Smooth muscle cell (in vitro differentiated cells): ENCODE measurements around the gene PHACTR1. TPM values are rescaled to one million over a fixed set of nuclear protein-coding genes. Genes with fewer than 3 reads are reported as not detected.

ENCODE experiments used
- DNase-seq: peaks from one replicate; lab custom pipeline; 2025; ENCODE audit not compliant: unreplicated experiment; lab: John Stamatoyannopoulos, UW
- H2AFZ ChIP-seq: fragments of 200-600 bp; sonication (generic); 2 replicates; pipeline ENCODE4 v1.6.0; 2016; ENCODE audit warnings: antibody characterized with exemption, low read depth, mild to moderate bottlenecking
- H3F3A ChIP-seq: fragments of 200-600 bp; sonication (generic); 2 replicates; pipeline ENCODE4 v1.6.0; 2017; ENCODE audit warnings: antibody characterized with exemption, low read depth
- H3K27ac ChIP-seq: fragments of 200-600 bp; sonication (generic); 2 replicates; pipeline ENCODE4 v1.5.1; 2016; ENCODE audit warnings: low read depth, mild to moderate bottlenecking
- H3K27me3 ChIP-seq: fragments of 200-600 bp; sonication (generic); 2 replicates; pipeline ENCODE4 v1.6.1; 2016; ENCODE audit warnings: low read depth, mild to moderate bottlenecking
- H3K36me3 ChIP-seq: fragments of 200-600 bp; sonication (generic); 2 replicates; pipeline ENCODE4 v1.5.1; 2016; ENCODE audit warnings: low read depth
- H3K4me1 ChIP-seq: fragments of 200-600 bp; sonication (generic); 2 replicates; pipeline ENCODE4 v1.5.1; 2016; ENCODE audit warnings: low read depth
- H3K4me2 ChIP-seq: fragments of 200-600 bp; sonication (generic); 2 replicates; pipeline ENCODE4 v1.6.0; 2016; ENCODE audit warnings: mild to moderate bottlenecking
- H3K4me3 ChIP-seq: fragments of 200-600 bp; sonication (generic); 2 replicates; pipeline ENCODE4 v1.5.1; 2016; ENCODE audit warnings: mild to moderate bottlenecking
- H3K79me2 ChIP-seq: fragments of 200-600 bp; sonication (generic); 2 replicates; pipeline ENCODE4 v1.6.0; 2016; ENCODE audit warnings: low read depth, mild to moderate bottlenecking
- H3K9ac ChIP-seq: fragments of 200-600 bp; sonication (generic); 2 replicates; pipeline ENCODE4 v1.6.0; 2016; ENCODE audit warnings: low read depth
- H3K9me3 ChIP-seq: fragments of 200-600 bp; sonication (generic); replicated peaks from 2 replicates; pipeline ENCODE4 v1.5.1; 2016; ENCODE audit warnings: low read depth
- H4K20me1 ChIP-seq: fragments of 200-600 bp; sonication (generic); 2 replicates; pipeline ENCODE4 v1.6.0; 2016; ENCODE audit warnings: low read depth
- CTCF ChIP-seq: fragments of 200-600 bp; sonication (generic); IDR thresholded peaks from 2 replicates; pipeline ENCODE4 v1.5.1; 2017; ENCODE audit warnings: borderline replicate concordance, mild to moderate bottlenecking, antibody characterized with exemption; ENCODE audit not compliant: insufficient read depth, poor library complexity, severe bottlenecking
- WGBS: methylation state at CpG from one replicate; pipeline ENCODE4 v1.1.7; 2016; ENCODE audit warnings: low lambda C conversion rate; 5-methylcytosine and 5-hydroxymethylcytosine counted together
- polyA plus RNA-seq: library from polyadenylated mRNA; unstranded; fragments of >200 nt; fragmentation: Nextera tagmentation; extraction: Ambion mirVana; gene quantifications from 2 replicates; pipeline ENCODE4 v1.2.1, GENCODE V29; 2016
- total RNA-seq: library from RNA; depleted of rRNA; stranded (reverse); fragments of >200 nt; gene quantifications from 2 replicates; pipeline ENCODE4 v1.2.3, GENCODE V29; 2014

PHACTR1 gene
- total and polyA plus RNA-seq, 2 experiments from 2014 or later: 0.09 to 0.67 TPM

- H3K4me2 ChIP-seq: no peak overlapping the region
- no peaks in the 10 kb centered on the region for H3K9me3 ChIP-seq
- H3K27me3 ChIP-seq: peaks cover 19% of the 10 kb centered on the region
- no peak overlapping the region for H2AFZ ChIP-seq
- 82% methylated on average over 6 of the region's 6 CpGs for WGBS
- no peak for TF ChIP-seq CTCF
- H3K27ac ChIP-seq: no peak overlapping the region
- H3K4me1 ChIP-seq: no peaks in the 10 kb centered on the region
- H3K36me3 ChIP-seq: no peaks in the 10 kb centered on the region
- H3K79me2 ChIP-seq: no peaks in the 10 kb centered on the region
- H3K9ac ChIP-seq: no peak overlapping the region
- no peak overlapping the region for H3K4me3 ChIP-seq
- no peak for DNase-seq
- no peaks in the 10 kb centered on the region for H3F3A ChIP-seq
- H4K20me1 ChIP-seq: no peaks in the 10 kb centered on the region
Observed at GRCh38 chr6:12913201-12913600, 196.6 kb downstream of the PHACTR1 start.

- peaks cover 14% of the 10 kb centered on the region for H3K27me3 ChIP-seq
- 90% methylated on average over 5 of the region's 5 CpGs for WGBS
- no peak for TF ChIP-seq CTCF
Observed at GRCh38 chr6:12916006-12916405, 199.4 kb downstream of the PHACTR1 start.

GRCh38 chr6:12916420-12917136 is 200.0 kb downstream of the PHACTR1 start:
- Histone ChIP-seq H3K79me2 (no peaks in the 10 kb centered on the region), H3K4me3 (no peak overlapping the region), H3F3A (no peaks in the 10 kb centered on the region), H4K20me1 (no peaks in the 10 kb centered on the region), H3K4me1 (no peaks in the 10 kb centered on the region), H3K27me3 (peaks cover 14% of the 10 kb centered on the region), H3K36me3 (no peaks in the 10 kb centered on the region), H3K27ac (no peak overlapping the region), H3K9ac (no peak overlapping the region), H3K4me2 (no peak overlapping the region), H2AFZ (no peak overlapping the region), H3K9me3 (no peaks in the 10 kb centered on the region)
- no peak for DNase-seq
- 84% methylated on average over 3 of the region's 3 CpGs for WGBS
- no peak for TF ChIP-seq CTCF

More at GRCh38 chr6:12916006-12916405, 199.4 kb downstream of the PHACTR1 start:
- Histone ChIP-seq H3K36me3 (no peaks in the 10 kb centered on the region), H3F3A (no peaks in the 10 kb centered on the region), H3K79me2 (no peaks in the 10 kb centered on the region), H3K27ac (no peak overlapping the region), H3K9ac (no peak overlapping the region), H3K4me3 (no peak overlapping the region), H3K4me1 (no peaks in the 10 kb centered on the region), H3K4me2 (no peak overlapping the region), H2AFZ (no peak overlapping the region), H4K20me1 (no peaks in the 10 kb centered on the region), H3K9me3 (no peaks in the 10 kb centered on the region)
- no peak for DNase-seq

- Histone ChIP-seq H3K4me3 (no peak overlapping the region), H3K27ac (no peak overlapping the region), H3K36me3 (no peaks in the 10 kb centered on the region), H3K4me1 (no peaks in the 10 kb centered on the region), H2AFZ (no peak overlapping the region), H3K9me3 (no peaks in the 10 kb centered on the region), H3F3A (no peaks in the 10 kb centered on the region), H3K27me3 (peaks cover 10% of the 10 kb centered on the region), H3K79me2 (no peaks in the 10 kb centered on the region), H3K9ac (no peak overlapping the region), H3K4me2 (no peak overlapping the region), H4K20me1 (no peaks in the 10 kb centered on the region)
- no peak for DNase-seq
- no peak for TF ChIP-seq CTCF
Observed at GRCh38 chr6:12921467-12921866, 204.9 kb downstream of the PHACTR1 start.
